ENCODE measurements around the gene ITPR1.
A peak's percentile ranks its signal among the peaks of the same experiment; 100 is the strongest.
"Not testable (repeated sequence)": the region's sequence is repeated elsewhere in the genome, so short reads cannot be mapped to it uniquely, and the experiment has no call there.

Gene ITPR1

GRCh38 chr3:4493014-4493940 lies at the start of gene ITPR1:
Gene ITPR1, plus strand, starts transcription at chr3:4493348. Its CDS starts 23,144 bp downstream, at chr3:4516492.
- Histone ChIP-seq H3K36me3 (ENCODE audit: control insufficient read depth, insufficient read depth, low read length, severe bottlenecking) (no peaks in the 10 kb centered on the region), H3K9me3 (ENCODE audit: control insufficient read depth, low read length) (no peaks in the 10 kb centered on the region), H3K4me1 (ENCODE audit: control insufficient read depth, insufficient read depth, low read length) (peaks cover 17% of the 10 kb centered on the region), H3K27me3 (replicated peaks; ENCODE audit: control insufficient read depth, insufficient read depth, low read length) (no peaks in the 10 kb centered on the region), H3K9ac (ENCODE audit: low read length) (peak within 1 kb of the TSS; percentile 90), H3K4me3 (ENCODE audit: low read length) (peak within 1 kb of the TSS; percentile 96)
- peak; percentile 99 for DNase-seq (ENCODE audit: low read depth)

GRCh38 chr3:4447295-4447999 lies 45.7 kb upstream of the ITPR1 start:
- H3K9me3 ChIP-seq (ENCODE audit: control insufficient read depth, low read length): no peaks in the 10 kb centered on the region
- no peaks in the 10 kb centered on the region for H3K27me3 ChIP-seq (replicated peaks; ENCODE audit: control insufficient read depth, insufficient read depth, low read length)
- no peak overlapping the region for H3K4me3 ChIP-seq (ENCODE audit: low read length)

GRCh38 chr3:4448187-4448586 lies 45.0 kb upstream of the ITPR1 start:
- H3K9ac ChIP-seq (ENCODE audit: low read length): no peak overlapping the region
- no peaks in the 10 kb centered on the region for H3K4me1 ChIP-seq (ENCODE audit: control insufficient read depth, insufficient read depth, low read length)
- peaks cover 15% of the 10 kb centered on the region for H3K36me3 ChIP-seq (ENCODE audit: control insufficient read depth, insufficient read depth, low read length, severe bottlenecking)
- no peaks in the 10 kb centered on the region for H3K27me3 ChIP-seq (replicated peaks; ENCODE audit: control insufficient read depth, insufficient read depth, low read length)
- H3K9me3 ChIP-seq (ENCODE audit: control insufficient read depth, low read length): no peaks in the 10 kb centered on the region
- no peak overlapping the region for H3K4me3 ChIP-seq (ENCODE audit: low read length)
- DNase-seq (ENCODE audit: low read depth): no peak

More at GRCh38 chr3:4447295-4447999, 45.7 kb upstream of the ITPR1 start:
- Histone ChIP-seq H3K36me3 (ENCODE audit: control insufficient read depth, insufficient read depth, low read length, severe bottlenecking) (peaks cover 15% of the 10 kb centered on the region), H3K4me1 (ENCODE audit: control insufficient read depth, insufficient read depth, low read length) (no peaks in the 10 kb centered on the region), H3K9ac (ENCODE audit: low read length) (no peak overlapping the region)
- DNase-seq (ENCODE audit: low read depth): no peak

GRCh38 chr3:4449043-4449805 lies 43.9 kb upstream of the ITPR1 start:
- Histone ChIP-seq H3K9ac (ENCODE audit: low read length) (no peak overlapping the region), H3K27me3 (replicated peaks; ENCODE audit: control insufficient read depth, insufficient read depth, low read length) (no peaks in the 10 kb centered on the region), H3K4me1 (ENCODE audit: control insufficient read depth, insufficient read depth, low read length) (no peaks in the 10 kb centered on the region), H3K36me3 (ENCODE audit: control insufficient read depth, insufficient read depth, low read length, severe bottlenecking) (peaks cover 13% of the 10 kb centered on the region), H3K9me3 (ENCODE audit: control insufficient read depth, low read length) (no peaks in the 10 kb centered on the region), H3K4me3 (ENCODE audit: low read length) (no peak overlapping the region)
- no peak for DNase-seq (ENCODE audit: low read depth)

GRCh38 chr3:4454142-4454541 lies 39.0 kb upstream of the ITPR1 start:
- Histone ChIP-seq H3K4me1 (ENCODE audit: control insufficient read depth, insufficient read depth, low read length) (no peaks in the 10 kb centered on the region), H3K4me3 (ENCODE audit: low read length) (no peak overlapping the region), H3K36me3 (ENCODE audit: control insufficient read depth, insufficient read depth, low read length, severe bottlenecking) (no peaks in the 10 kb centered on the region), H3K9me3 (ENCODE audit: control insufficient read depth, low read length) (no peaks in the 10 kb centered on the region), H3K27me3 (replicated peaks; ENCODE audit: control insufficient read depth, insufficient read depth, low read length) (no peaks in the 10 kb centered on the region), H3K9ac (ENCODE audit: low read length) (no peak overlapping the region)
- DNase-seq (ENCODE audit: low read depth): no peak

GRCh38 chr3:4456780-4457179 lies 36.4 kb upstream of the ITPR1 start:
- not testable (repeated sequence) for H3K4me3 ChIP-seq (ENCODE audit: low read length); H3K9me3 ChIP-seq (ENCODE audit: control insufficient read depth, low read length)

GRCh38 chr3:4458961-4459360 lies 34.2 kb upstream of the ITPR1 start:
- Histone ChIP-seq H3K4me3 (ENCODE audit: low read length) (no peak overlapping the region), H3K4me1 (ENCODE audit: control insufficient read depth, insufficient read depth, low read length) (no peaks in the 10 kb centered on the region), H3K36me3 (ENCODE audit: control insufficient read depth, insufficient read depth, low read length, severe bottlenecking) (no peaks in the 10 kb centered on the region)

More at GRCh38 chr3:4456780-4457179, 36.4 kb upstream of the ITPR1 start:
- DNase-seq (ENCODE audit: low read depth); H3K27me3 ChIP-seq (replicated peaks; ENCODE audit: control insufficient read depth, insufficient read depth, low read length); H3K9ac ChIP-seq (ENCODE audit: low read length); H3K36me3 ChIP-seq (ENCODE audit: control insufficient read depth, insufficient read depth, low read length, severe bottlenecking); H3K4me1 ChIP-seq (ENCODE audit: control insufficient read depth, insufficient read depth, low read length): not testable (repeated sequence)

GRCh38 chr3:4460334-4460733 lies 32.8 kb upstream of the ITPR1 start:
- Histone ChIP-seq H3K9me3 (ENCODE audit: control insufficient read depth, low read length) (no peaks in the 10 kb centered on the region), H3K4me3 (ENCODE audit: low read length) (no peak overlapping the region), H3K9ac (ENCODE audit: low read length) (no peak overlapping the region), H3K4me1 (ENCODE audit: control insufficient read depth, insufficient read depth, low read length) (no peaks in the 10 kb centered on the region), H3K36me3 (ENCODE audit: control insufficient read depth, insufficient read depth, low read length, severe bottlenecking) (no peaks in the 10 kb centered on the region), H3K27me3 (replicated peaks; ENCODE audit: control insufficient read depth, insufficient read depth, low read length) (no peaks in the 10 kb centered on the region)
- no peak for DNase-seq (ENCODE audit: low read depth)

More at GRCh38 chr3:4458961-4459360, 34.2 kb upstream of the ITPR1 start:
- Histone ChIP-seq H3K27me3 (replicated peaks; ENCODE audit: control insufficient read depth, insufficient read depth, low read length) (no peaks in the 10 kb centered on the region), H3K9ac (ENCODE audit: low read length) (no peak overlapping the region), H3K9me3 (ENCODE audit: control insufficient read depth, low read length) (no peaks in the 10 kb centered on the region)
- DNase-seq (ENCODE audit: low read depth): no peak

GRCh38 chr3:4461468-4462090 lies 31.6 kb upstream of the ITPR1 start:
- DNase-seq (ENCODE audit: low read depth): no peak
- no peak overlapping the region for H3K4me3 ChIP-seq (ENCODE audit: low read length)
- no peaks in the 10 kb centered on the region for H3K9me3 ChIP-seq (ENCODE audit: control insufficient read depth, low read length)
- H3K36me3 ChIP-seq (ENCODE audit: control insufficient read depth, insufficient read depth, low read length, severe bottlenecking): no peaks in the 10 kb centered on the region
- no peak overlapping the region for H3K9ac ChIP-seq (ENCODE audit: low read length)
- peaks cover 3% of the 10 kb centered on the region for H3K4me1 ChIP-seq (ENCODE audit: control insufficient read depth, insufficient read depth, low read length)
- H3K27me3 ChIP-seq (replicated peaks; ENCODE audit: control insufficient read depth, insufficient read depth, low read length): no peaks in the 10 kb centered on the region

GRCh38 chr3:4462369-4463040 lies 30.6 kb upstream of the ITPR1 start:
- no peaks in the 10 kb centered on the region for H3K36me3 ChIP-seq (ENCODE audit: control insufficient read depth, insufficient read depth, low read length, severe bottlenecking)
- H3K9me3 ChIP-seq (ENCODE audit: control insufficient read depth, low read length): no peaks in the 10 kb centered on the region
- H3K27me3 ChIP-seq (replicated peaks; ENCODE audit: control insufficient read depth, insufficient read depth, low read length): no peaks in the 10 kb centered on the region
- peaks cover 3% of the 10 kb centered on the region for H3K4me1 ChIP-seq (ENCODE audit: control insufficient read depth, insufficient read depth, low read length)
- DNase-seq (ENCODE audit: low read depth): no peak
- H3K4me3 ChIP-seq (ENCODE audit: low read length): no peak overlapping the region
- no peak overlapping the region for H3K9ac ChIP-seq (ENCODE audit: low read length)

Data from adipocyte (in vitro differentiated cells).